ENCODE measurements around the gene TMC5.

Gene TMC5

GRCh38 chr16:19437280-19437679 is 19.6 kb downstream of the TMC5 start:
- ChIA-PET CTCF (no interaction called here), POLR2A (ENCODE audit: low non-redundant PET) (no interaction called here)
- TF ChIP-seq CTCF (conservative IDR thresholded peaks at IDR 0.05; ENCODE audit: low read depth) = no peak
- no peak overlapping the region for H3K27ac ChIP-seq
- DNase-seq (ENCODE audit: low spot score) = no peak

DNA sequence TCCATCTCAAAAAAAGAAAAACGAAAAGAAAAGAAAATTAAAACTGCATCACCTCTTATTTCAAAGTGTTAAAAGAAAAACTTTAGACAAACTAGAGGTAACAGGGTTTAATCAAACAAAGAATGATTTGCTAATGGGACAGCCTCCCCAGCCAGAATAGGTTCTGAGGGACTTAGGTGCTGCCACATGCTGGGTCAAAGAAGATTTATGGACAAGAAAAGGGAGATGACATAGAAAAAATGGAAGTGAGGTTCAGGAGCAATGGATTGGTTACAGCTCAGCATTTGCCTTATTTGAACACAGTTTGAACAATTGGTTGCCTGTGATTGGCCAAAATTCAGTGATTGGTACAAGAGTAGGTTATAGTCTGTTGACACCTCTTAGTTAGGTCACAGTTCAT is 21.1 kb downstream of the TMC5 start:
- POLR2A ChIA-PET (ENCODE audit: low non-redundant PET) = no interaction called here
- TF ChIP-seq CTCF (conservative IDR thresholded peaks at IDR 0.05; ENCODE audit: low read depth) = no peak
- H3K27ac ChIP-seq = no peak overlapping the region
- CTCF ChIA-PET = no interaction called here
- no peak for DNase-seq (ENCODE audit: low spot score)

DNA sequence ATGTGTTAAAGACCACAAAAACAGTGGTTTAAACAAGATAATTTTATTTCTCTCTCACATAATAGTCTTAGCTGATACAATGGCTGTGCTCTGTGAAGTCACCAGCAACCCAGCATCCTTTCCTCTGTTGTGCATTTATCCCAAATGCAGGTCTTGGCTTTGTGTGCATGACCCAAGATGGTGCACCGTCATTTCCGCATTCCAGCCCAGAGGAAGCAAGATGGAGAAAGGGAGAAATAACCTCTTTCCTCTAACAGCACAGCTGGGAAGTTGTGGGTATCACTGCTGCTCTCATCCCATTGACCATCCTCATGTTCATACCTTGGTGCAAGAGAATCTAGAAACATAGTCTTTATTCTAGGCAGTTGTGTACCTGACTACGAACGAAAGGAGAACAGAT is 21.8 kb downstream of the TMC5 start:
- no peak overlapping the region for H3K27ac ChIP-seq
- no peak for DNase-seq (ENCODE audit: low spot score)
- TF ChIP-seq CTCF (conservative IDR thresholded peaks at IDR 0.05; ENCODE audit: low read depth) = no peak
- CTCF ChIA-PET = no interaction called here
- POLR2A ChIA-PET (ENCODE audit: low non-redundant PET) = no interaction called here

- no peak for DNase-seq (ENCODE audit: low spot score)
- H3K27ac ChIP-seq = no peak overlapping the region
- ChIA-PET CTCF (no interaction called here), POLR2A (ENCODE audit: low non-redundant PET) (no interaction called here)
- no peak for TF ChIP-seq CTCF (conservative IDR thresholded peaks at IDR 0.05; ENCODE audit: low read depth)
These were observed 26.0 kb downstream of the TMC5 start for GRCh38 chr16:19443659-19444058.

GRCh38 chr16:19446300-19446846 is 28.7 kb downstream of the TMC5 start:
- TF ChIP-seq CTCF (conservative IDR thresholded peaks at IDR 0.05; ENCODE audit: low read depth) = no peak
- ChIA-PET POLR2A (ENCODE audit: low non-redundant PET) (no interaction called here), CTCF (no interaction called here)
- no peak for DNase-seq (ENCODE audit: low spot score)
- H3K27ac ChIP-seq = no peak overlapping the region

DNA sequence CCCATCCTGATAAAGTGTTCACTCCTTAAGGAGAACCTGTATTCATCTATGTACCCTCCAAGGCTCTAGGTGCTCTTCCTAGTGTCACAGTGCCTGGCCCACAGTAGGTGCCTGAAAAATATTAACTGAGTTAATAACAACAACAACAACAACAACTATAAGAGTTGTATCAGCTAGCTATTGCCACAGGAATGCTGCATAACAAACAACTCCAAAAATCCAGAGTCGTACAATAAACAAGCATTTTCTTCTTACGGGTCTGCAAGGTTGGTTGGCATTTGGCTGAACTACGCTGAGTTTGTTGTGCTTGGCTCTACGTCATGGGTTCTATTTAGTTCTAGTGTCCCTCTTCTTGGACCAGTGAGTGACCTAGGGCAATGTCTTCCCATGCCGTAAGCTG is 29.2 kb downstream of the TMC5 start:
- no peak for DNase-seq (ENCODE audit: low spot score)
- POLR2A ChIA-PET (ENCODE audit: low non-redundant PET) = no interaction called here
- H3K27ac ChIP-seq = no peak overlapping the region
- CTCF ChIA-PET = no interaction called here
- TF ChIP-seq CTCF (conservative IDR thresholded peaks at IDR 0.05; ENCODE audit: low read depth) = no peak

GRCh38 chr16:19450186-19450585 is 32.5 kb downstream of the TMC5 start:
- TF ChIP-seq CTCF (conservative IDR thresholded peaks at IDR 0.05; ENCODE audit: low read depth) = no peak
- POLR2A ChIA-PET (ENCODE audit: low non-redundant PET) = no interaction called here
- CTCF ChIA-PET = no interaction called here
- DNase-seq (ENCODE audit: low spot score) = no peak
- no peak overlapping the region for H3K27ac ChIP-seq

Measured in RWPE1 (cell line).